HG03521 (cell line): ENCODE results near the gene NEMP2.
"Not testable (repeated sequence)": the region's sequence is repeated elsewhere in the genome, so short reads cannot be mapped to it uniquely, and the experiment has no call there.

Source experiments
- ATAC-seq: cut with Tn5 transposase; IDR thresholded peaks from one replicate; pipeline ENCODE4 v1.9.1; 2021; ENCODE audit warnings: mild to moderate bottlenecking, moderate library complexity; ENCODE audit not compliant: unreplicated experiment

Gene NEMP2

GRCh38 chr2:190494600-190495227 is 39.8 kb downstream of the NEMP2 start:
- ATAC-seq = not testable (repeated sequence)

- ATAC-seq = no peak
These were observed 41.4 kb downstream of the NEMP2 start for GRCh38 chr2:190493095-190493494.

GRCh38 chr2:190490502-190490901 is 44.0 kb downstream of the NEMP2 start:
- ATAC-seq = no peak

- ATAC-seq = no peak
These were observed 45.0 kb downstream of the NEMP2 start for GRCh38 chr2:190489475-190489874.

GRCh38 chr2:190488516-190489233 is 45.8 kb downstream of the NEMP2 start:
- ATAC-seq = no peak

GRCh38 chr2:190486037-190486623 is 48.4 kb downstream of the NEMP2 start:
- ATAC-seq = no peak

- ATAC-seq = no peak
These were observed 52.1 kb downstream of the NEMP2 start for GRCh38 chr2:190482451-190482850.

- ATAC-seq = no peak
These were observed 53.2 kb downstream of the NEMP2 start for GRCh38 chr2:190481339-190481738.

GRCh38 chr2:190478572-190479195 is 55.8 kb downstream of the NEMP2 start:
- ATAC-seq = no peak

- ATAC-seq = no peak
These were observed 56.7 kb downstream of the NEMP2 start for GRCh38 chr2:190477661-190478454.

- ATAC-seq = no peak
These were observed 64.2 kb downstream of the NEMP2 start for GRCh38 chr2:190470256-190470826.

GRCh38 chr2:190469771-190470170 is 64.8 kb downstream of the NEMP2 start:
- ATAC-seq = no peak

GRCh38 chr2:190468814-190469569 is 65.5 kb downstream of the NEMP2 start:
- peak; percentile 54 for ATAC-seq

GRCh38 chr2:190468354-190468753 is 66.2 kb downstream of the NEMP2 start:
- ATAC-seq = not testable (repeated sequence)

GRCh38 chr2:190467575-190468083 is 66.9 kb downstream of the NEMP2 start:
- ATAC-seq = no peak

GRCh38 chr2:190466819-190467446 is 67.6 kb downstream of the NEMP2 start:
- ATAC-seq = no peak

- no peak for ATAC-seq
These were observed 69.5 kb downstream of the NEMP2 start for GRCh38 chr2:190465060-190465459.

GRCh38 chr2:190462611-190463010 is 71.9 kb downstream of the NEMP2 start:
- no peak for ATAC-seq

- no peak for ATAC-seq
These were observed 72.3 kb downstream of the NEMP2 start for GRCh38 chr2:190462181-190462580.
